Activated naive CD4-positive, alpha-beta T cell treated with anti-CD3 and anti-CD28 coated beads for 36 hours (primary cell): ENCODE measurements around the gene RTF1. TPM values are rescaled to one million over a fixed set of nuclear protein-coding genes. Genes with fewer than 3 reads are reported as not detected.
A peak's percentile ranks its signal among the peaks of the same experiment; 100 is the strongest.

ENCODE experiments used
- CTCF ChIA-PET: fragments of 350-600 bp; sonication (Branson Sonifier 250); formaldehyde crosslinking; loops from one replicate; lab custom pipeline; 2021; ENCODE audit warnings: antibody characterized with exemption; lab: Charles Lee
- DNase-seq: peaks from one replicate; pipeline ENCODE4 v3.0.0-alpha.2; 2020
- H3K27ac Mint-ChIP-seq: one replicate; pipeline ENCODE4 v1.8.0; 2021; ENCODE audit warnings: mild to moderate bottlenecking, mixed read lengths
- H3K27me3 Mint-ChIP-seq: one replicate; pipeline ENCODE4 v1.8.0; 2021; ENCODE audit warnings: low read depth, mixed read lengths
- H3K36me3 Mint-ChIP-seq: one replicate; pipeline ENCODE4 v1.8.0; 2021; ENCODE audit warnings: low read depth, mixed read lengths
- H3K4me1 Mint-ChIP-seq: one replicate; pipeline ENCODE4 v1.8.0; 2021; ENCODE audit warnings: low read depth, mixed read lengths
- H3K4me3 Mint-ChIP-seq: one replicate; pipeline ENCODE4 v1.8.0; 2021; ENCODE audit warnings: mild to moderate bottlenecking, moderate library complexity, mixed read lengths
- H3K9me3 Mint-ChIP-seq: one replicate; pipeline ENCODE4 v1.8.0; 2021; ENCODE audit warnings: mixed read lengths
- intact Hi-C: fragments of 100-400 bp; cut with micrococcal nuclease; formaldehyde crosslinking; loops from one replicate; pipeline ENCODE4 v1.15.1; 2023
- total RNA-seq, 2 experiments: library from RNA; stranded (reverse); gene quantifications; one replicate each; pipeline ENCODE4 v1.2.3, GENCODE V29; 2021

RTF1 gene
- total RNA-seq, 2 experiments from 2014 or later, result 18.7 to 19.5 TPM

DNA sequence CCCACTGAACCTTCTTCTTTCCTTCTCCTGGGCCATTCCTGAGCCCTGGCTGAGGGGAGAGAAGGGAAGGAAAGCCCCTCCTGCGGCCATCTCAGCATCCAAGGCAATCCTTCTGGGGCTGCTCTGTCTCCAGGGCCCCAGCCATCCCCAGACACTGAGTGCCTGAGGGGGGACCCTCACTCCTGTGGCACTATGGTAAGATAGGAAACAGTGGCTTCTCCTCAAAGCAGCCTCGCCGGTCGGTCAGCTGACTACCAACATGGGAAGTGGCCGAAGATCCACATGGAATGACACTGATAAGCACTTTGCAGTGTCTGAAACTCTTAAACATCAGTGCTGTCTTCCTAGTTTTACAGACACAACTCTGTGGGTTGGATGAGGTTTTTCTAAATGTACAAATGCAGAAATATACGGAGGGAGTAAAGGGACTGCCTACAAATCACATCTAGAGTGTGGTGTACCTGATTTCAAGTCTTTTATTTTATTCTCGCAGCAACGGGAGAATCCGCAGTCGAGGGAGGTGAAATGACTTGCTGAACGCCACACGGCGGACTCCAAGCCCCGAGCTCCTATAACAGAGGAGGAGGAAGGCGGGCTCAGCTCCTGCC is 75.8 kb downstream of the RTF1 start:
- intact Hi-C loops, result loop anchor here (1.0 to 5.0 kb wide), 9 partner anchors 9 to 445 kb away; partner anchors contain the start of genes NDUFAF1, NUSAP1, OIP5 and RPAP1
- CTCF ChIA-PET, result interaction anchor here (0.7 to 1.2 kb wide), 3 partner anchors 12 to 27 kb away, joined by 3 to 9 read pairs (median 4); no protein-coding TSS in a partner anchor
- H3K27ac Mint-ChIP-seq, result peak overlapping the region; percentile 3
- peak overlapping the region; percentile 55 for H3K4me3 Mint-ChIP-seq
- peaks cover 36% of the 10 kb centered on the region for H3K27me3 Mint-ChIP-seq
- no peaks in the 10 kb centered on the region for H3K36me3 Mint-ChIP-seq
- no peaks in the 10 kb centered on the region for H3K9me3 Mint-ChIP-seq
- DNase-seq, result no peak
- H3K4me1 Mint-ChIP-seq, result peaks cover 32% of the 10 kb centered on the region

DNA sequence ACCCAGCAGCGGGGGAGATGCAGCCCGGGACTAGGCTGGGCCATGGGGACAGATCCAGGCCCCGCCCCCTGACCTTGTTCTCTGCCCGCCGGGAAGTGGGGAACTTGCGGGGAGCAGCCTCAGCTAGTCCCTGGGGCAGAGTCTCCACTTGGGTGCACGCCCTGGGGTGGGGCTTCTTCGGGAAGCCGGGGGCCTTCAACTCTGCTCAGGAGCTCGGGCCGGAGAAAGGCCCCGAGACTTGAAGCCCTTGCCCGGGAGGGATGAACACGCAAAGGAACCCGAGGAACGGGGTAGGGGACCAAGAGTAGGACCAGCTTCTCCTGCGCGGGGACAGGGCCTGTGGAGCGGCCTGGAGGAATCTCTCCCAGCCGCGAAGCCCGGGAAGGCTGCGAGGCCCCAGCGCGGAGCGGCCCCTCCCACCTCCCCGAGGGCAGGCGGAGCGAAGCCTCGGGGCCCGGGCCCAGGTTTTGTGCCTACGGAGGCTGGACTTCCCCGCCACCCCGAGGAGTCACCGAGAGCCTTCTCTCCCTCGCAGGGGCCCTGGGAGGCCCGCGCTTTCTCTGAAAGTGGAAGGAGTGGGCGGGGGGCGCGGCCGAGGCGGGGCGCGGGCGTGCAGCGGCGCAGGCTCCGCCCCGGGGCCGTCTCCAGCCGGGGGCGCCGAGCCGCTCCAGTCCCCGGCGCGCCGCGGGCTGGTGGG is 76.5 kb downstream of the RTF1 start, which contains the start of gene ITPKA:
Gene ITPKA, plus strand, starts transcription at position 670 of the 697 bp plus-strand sequence. CDS start 54 bp downstream, outside the sequence.
- H3K27me3 Mint-ChIP-seq, result peaks cover 38% of the 10 kb centered on the region
- H3K4me1 Mint-ChIP-seq, result peaks cover 32% of the 10 kb centered on the region
- peak within 1 kb of the TSS; percentile 59 for H3K4me3 Mint-ChIP-seq
- peak; percentile 95 for DNase-seq
- no peaks in the 10 kb centered on the region for H3K9me3 Mint-ChIP-seq
- CTCF ChIA-PET, result interaction anchor here (0.7 to 1.2 kb wide), 3 partner anchors 12 to 28 kb away, joined by 3 to 9 read pairs (median 3); no protein-coding TSS in a partner anchor
- intact Hi-C loops, result loop anchor here (1.0 to 5.0 kb wide), 9 partner anchors 8 to 444 kb away; partner anchors contain the start of genes NDUFAF1, NUSAP1, OIP5 and RPAP1
- H3K36me3 Mint-ChIP-seq, result no peaks in the 10 kb centered on the region
- H3K27ac Mint-ChIP-seq, result peak within 1 kb of the TSS; percentile 3

DNA sequence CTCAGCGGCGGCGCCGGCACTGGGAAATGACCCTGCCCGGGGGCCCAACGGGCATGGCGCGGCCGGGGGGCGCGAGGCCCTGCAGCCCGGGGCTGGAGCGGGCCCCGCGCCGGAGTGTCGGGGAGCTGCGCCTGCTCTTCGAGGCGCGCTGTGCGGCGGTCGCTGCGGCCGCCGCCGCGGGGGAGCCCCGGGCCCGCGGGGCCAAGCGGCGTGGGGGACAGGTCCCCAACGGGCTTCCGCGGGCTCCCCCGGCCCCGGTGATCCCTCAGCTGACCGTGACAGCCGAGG is 77.0 kb downstream of the RTF1 start:
- intact Hi-C loops, result loop anchor here (1.0 to 5.0 kb wide), 9 partner anchors 7 to 443 kb away; partner anchors contain the start of genes NDUFAF1, NUSAP1, OIP5 and RPAP1
- no peaks in the 10 kb centered on the region for H3K9me3 Mint-ChIP-seq
- H3K4me1 Mint-ChIP-seq, result peaks cover 32% of the 10 kb centered on the region
- H3K27me3 Mint-ChIP-seq, result peaks cover 43% of the 10 kb centered on the region
- no peak for DNase-seq
- H3K36me3 Mint-ChIP-seq, result no peaks in the 10 kb centered on the region
- H3K4me3 Mint-ChIP-seq, result peak overlapping the region; percentile 59
- H3K27ac Mint-ChIP-seq, result no peak overlapping the region
- CTCF ChIA-PET, result interaction anchor here (1.1 kb wide), 1 partner anchor 28 kb away, joined by 3 read pairs; no protein-coding TSS in a partner anchor

DNA sequence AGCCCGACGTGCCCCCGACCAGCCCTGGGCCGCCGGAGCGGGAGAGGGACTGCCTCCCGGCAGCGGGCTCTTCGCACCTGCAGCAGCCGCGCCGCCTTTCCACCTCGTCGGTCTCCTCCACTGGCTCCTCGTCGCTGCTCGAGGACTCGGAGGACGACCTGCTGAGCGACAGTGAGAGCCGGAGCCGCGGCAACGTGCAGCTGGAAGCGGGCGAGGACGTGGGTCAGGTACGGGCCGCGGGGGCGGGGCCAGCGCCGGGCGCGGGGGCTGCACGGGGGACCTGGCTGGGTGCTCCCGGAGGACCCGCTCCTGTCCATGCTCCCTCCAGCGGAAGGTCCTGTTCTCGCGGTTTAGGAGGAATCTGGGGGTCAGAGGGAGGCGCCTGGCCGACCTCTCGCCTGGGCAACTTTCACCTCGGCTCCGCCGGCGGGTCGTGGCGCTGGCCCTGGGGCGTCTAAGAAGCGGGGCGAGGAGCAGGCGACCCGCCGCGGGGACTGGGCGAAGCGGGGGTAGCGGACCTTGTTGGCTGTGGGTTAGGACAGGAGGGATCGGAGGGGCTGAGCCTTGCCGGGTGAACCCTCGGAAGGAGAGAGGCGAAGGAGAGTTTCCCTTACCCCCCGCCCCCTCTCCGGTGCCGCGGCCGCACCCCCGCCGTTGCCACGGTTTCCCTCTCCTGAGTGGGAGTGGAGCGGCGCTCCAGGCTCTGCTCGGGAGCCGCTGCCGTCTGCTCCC is 77.5 kb downstream of the RTF1 start:
- DNase-seq, result peak; percentile 53
- no peak overlapping the region for H3K27ac Mint-ChIP-seq
- no peaks in the 10 kb centered on the region for H3K9me3 Mint-ChIP-seq
- H3K4me3 Mint-ChIP-seq, result peak overlapping the region; percentile 59
- CTCF ChIA-PET, result interaction anchor here (0.8 to 1.1 kb wide), 2 partner anchors 29 to 367 kb away, joined by 3 read pairs; no protein-coding TSS in a partner anchor
- H3K4me1 Mint-ChIP-seq, result peaks cover 32% of the 10 kb centered on the region
- H3K36me3 Mint-ChIP-seq, result no peaks in the 10 kb centered on the region
- H3K27me3 Mint-ChIP-seq, result peaks cover 48% of the 10 kb centered on the region
- intact Hi-C loops, result loop anchor here (5.0 kb wide), 4 partner anchors 63 to 443 kb away; partner anchors contain the start of genes NDUFAF1, RTF1 and TYRO3

DNA sequence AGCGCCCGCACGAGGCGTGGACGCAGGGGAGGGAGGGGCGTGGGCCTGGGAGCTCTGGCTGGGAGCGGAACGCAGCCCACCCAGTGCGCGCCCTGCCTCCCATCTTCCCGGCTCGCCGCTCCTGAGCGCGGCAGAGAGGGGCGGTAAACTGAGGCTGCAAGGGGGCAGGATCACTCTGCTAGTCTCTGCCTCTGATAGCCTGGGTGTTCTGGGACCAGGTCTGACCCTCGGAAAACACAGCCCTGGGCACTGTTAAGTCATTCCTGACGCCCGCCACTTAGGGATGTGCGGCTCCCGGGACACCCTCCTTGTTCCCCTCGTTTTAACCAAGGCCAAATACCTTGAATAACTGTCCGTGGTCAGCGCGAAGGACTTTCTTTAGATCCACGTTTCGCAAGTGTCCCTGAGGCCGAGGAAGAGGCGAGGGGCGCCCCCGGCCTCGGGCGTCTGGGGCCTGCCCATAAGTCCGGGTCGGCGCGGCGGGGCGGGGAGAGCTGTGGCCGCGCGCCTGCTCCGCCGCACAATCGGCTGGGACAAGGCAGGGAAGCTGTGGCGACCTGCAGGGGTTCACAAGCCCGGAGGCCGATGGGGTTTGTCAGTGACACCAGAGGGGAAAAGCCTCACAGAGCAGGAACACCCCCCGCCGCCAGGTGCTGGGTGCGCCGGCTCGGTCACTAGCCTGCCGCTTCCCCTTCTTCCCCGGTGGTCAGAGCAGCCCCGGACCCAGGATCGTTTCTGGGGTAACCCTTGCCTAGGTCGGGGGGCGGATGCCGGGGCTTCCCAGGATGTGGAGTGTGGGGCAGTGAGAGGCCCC is 78.2 kb downstream of the RTF1 start:
- Mint-ChIP-seq H3K4me1 (peaks cover 28% of the 10 kb centered on the region), H3K4me3 (peak overlapping the region; percentile 50), H3K9me3 (no peaks in the 10 kb centered on the region), H3K36me3 (no peaks in the 10 kb centered on the region), H3K27me3 (peaks cover 55% of the 10 kb centered on the region), H3K27ac (no peak overlapping the region)
- CTCF ChIA-PET, result interaction anchor here (0.7 to 0.8 kb wide), 2 partner anchors 12 to 366 kb away, joined by 3 read pairs; no protein-coding TSS in a partner anchor
- intact Hi-C loops, result loop anchor here (5.0 kb wide), 4 partner anchors 62 to 442 kb away; partner anchors contain the start of genes NDUFAF1, RTF1 and TYRO3
- DNase-seq, result peak; percentile 52

DNA sequence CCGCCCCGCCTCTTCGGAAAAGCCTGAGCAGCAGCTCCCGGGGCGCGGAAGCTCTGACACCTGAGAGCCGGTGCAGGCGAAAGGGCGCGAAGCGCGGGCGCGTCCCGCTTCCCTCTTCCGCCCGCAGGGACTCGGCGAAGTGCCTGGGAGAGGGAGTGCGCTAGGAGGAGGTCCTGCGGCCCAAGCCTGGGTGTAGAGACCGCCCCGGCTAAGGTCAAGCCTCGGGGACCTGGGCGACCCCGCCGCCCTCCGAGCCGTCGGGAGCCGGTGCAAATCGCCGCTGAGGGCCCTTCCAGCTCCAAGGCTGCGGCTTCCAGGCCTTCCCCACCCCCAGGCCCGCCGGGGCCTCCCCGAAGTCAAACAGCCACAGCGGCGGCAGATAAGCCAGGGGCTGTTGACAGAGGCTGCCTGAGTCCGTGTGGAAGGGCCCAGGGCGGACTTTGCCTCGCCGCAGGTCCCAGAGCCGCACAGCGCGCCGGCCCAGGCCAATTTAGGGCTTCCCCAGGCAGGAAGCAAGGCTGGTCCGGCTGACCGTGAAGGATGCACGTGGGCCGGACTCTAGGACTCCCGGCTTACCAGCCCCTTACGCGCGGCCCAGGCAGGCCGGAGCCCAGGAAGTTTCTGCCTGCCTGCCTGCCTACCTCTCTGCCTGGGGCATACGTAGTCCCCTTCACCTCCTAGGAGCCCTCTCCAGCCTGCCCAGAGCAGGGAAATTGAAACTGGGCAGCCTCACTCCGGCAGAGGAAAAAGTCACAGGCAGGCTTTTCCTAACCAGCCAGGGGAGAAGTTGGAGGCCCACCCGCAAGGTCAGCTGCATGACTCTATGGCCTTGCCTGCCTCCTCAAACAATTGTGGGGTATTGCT is 79.1 kb downstream of the RTF1 start:
- H3K27ac Mint-ChIP-seq, result no peak overlapping the region
- intact Hi-C loops, result no loop called here
- peaks cover 62% of the 10 kb centered on the region for H3K27me3 Mint-ChIP-seq
- no peaks in the 10 kb centered on the region for H3K36me3 Mint-ChIP-seq
- no peak overlapping the region for H3K4me3 Mint-ChIP-seq
- H3K4me1 Mint-ChIP-seq, result peaks cover 25% of the 10 kb centered on the region
- no peaks in the 10 kb centered on the region for H3K9me3 Mint-ChIP-seq
- CTCF ChIA-PET, result interaction anchor here (0.7 kb wide), 1 partner anchor 11 kb away, joined by 3 read pairs; no protein-coding TSS in a partner anchor
- no peak for DNase-seq

DNA sequence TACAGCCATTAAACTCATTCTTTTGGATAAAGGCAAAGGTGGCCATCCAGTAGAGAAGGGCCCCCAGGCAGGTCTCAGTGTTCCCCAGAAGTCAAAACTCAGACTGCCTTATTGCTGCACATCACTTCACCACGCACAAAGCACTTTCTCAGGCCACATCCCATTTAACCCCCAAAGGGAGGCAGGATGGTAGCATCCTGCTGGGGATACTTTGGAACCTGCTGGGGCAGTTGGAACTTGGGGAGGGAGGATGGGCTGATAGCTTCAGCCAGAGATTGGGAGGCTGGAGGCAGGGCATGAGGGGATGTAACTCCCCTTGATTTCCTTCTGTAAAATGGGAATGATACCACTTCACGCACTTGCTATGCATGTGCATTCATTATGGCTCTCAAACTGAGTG is 81.8 kb downstream of the RTF1 start:
- no peak for DNase-seq
- Mint-ChIP-seq H3K9me3 (no peaks in the 10 kb centered on the region), H3K27me3 (peaks cover 67% of the 10 kb centered on the region), H3K36me3 (no peaks in the 10 kb centered on the region), H3K27ac (no peak overlapping the region), H3K4me1 (peaks cover 24% of the 10 kb centered on the region), H3K4me3 (no peak overlapping the region)
- intact Hi-C loops, result no loop called here
- CTCF ChIA-PET, result no interaction called here

DNA sequence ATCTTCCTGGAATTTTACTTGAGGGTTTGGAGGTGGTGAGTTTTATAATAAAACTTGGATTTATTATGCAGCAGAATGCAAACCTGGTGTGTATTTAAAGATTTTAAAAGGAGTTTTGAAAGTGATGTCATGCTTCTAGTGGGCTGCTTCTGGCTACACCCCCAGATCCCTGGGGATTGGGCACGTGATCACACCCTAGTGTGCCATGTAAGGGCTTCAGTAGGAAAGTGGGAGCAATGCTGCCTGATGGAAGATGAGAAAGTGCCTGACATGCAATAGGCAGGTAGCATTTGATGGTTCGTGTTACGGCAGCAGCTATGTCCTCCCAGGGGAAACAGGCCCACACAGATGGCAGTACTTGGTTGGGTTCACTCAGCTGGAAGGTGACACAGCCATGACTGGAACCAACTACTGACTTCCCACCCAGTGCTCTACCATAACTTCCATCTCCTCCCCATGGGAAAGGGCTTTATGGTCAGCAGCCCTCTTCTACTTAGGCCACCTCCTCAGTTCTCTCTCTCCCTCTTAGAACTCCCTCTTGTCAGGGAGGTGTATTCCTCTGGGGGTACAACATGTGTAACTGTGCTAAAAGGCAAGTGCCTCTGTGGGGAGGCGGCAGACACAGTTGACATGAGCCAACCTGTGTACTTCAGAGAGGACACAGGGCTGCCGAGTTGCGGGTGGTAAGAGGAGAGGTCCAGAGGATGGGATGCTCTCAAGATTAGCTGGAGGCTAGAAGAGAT is 82.4 kb downstream of the RTF1 start:
- intact Hi-C loops, result no loop called here
- Mint-ChIP-seq H3K4me3 (no peak overlapping the region), H3K27me3 (peaks cover 70% of the 10 kb centered on the region), H3K36me3 (no peaks in the 10 kb centered on the region), H3K27ac (no peak overlapping the region), H3K4me1 (peaks cover 24% of the 10 kb centered on the region), H3K9me3 (no peaks in the 10 kb centered on the region)
- DNase-seq, result no peak
- CTCF ChIA-PET, result interaction anchor here (0.7 to 0.9 kb wide), 2 partner anchors 34 to 498 kb away, joined by 3 to 5 read pairs; no protein-coding TSS in a partner anchor

DNA sequence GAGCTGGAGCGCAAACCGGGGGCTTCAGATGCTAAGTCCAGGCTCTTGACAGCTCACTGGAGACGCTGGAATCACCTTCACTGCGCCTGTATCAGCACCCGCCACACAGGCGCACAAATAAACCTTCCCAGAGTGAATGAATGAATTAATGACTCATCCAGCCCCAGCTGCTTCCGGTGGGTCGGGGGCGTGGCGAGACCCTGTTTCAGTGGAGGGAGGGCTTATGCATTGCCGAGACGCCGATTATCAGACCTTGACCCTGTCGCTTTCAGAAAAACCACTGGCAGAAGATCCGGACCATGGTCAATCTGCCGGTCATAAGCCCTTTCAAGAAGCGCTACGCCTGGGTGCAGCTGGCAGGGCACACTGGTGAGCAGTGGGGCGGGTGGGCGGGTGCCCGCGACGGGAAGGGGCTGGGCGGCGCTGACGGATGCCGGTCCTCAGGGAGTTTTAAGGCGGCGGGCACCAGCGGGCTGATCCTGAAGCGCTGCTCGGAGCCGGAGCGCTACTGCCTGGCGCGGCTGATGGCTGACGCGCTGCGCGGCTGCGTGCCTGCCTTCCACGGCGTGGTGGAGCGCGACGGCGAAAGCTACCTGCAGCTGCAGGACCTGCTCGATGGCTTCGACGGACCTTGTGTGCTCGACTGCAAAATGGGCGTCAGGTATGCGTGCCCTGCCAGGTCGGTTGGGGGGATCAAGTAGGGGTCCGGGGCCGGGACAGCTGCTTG is 84.5 kb downstream of the RTF1 start:
- Mint-ChIP-seq H3K4me1 (peaks cover 21% of the 10 kb centered on the region), H3K27ac (no peak overlapping the region), H3K27me3 (peaks cover 69% of the 10 kb centered on the region), H3K9me3 (no peaks in the 10 kb centered on the region), H3K4me3 (peak overlapping the region; percentile 63), H3K36me3 (no peaks in the 10 kb centered on the region)
- CTCF ChIA-PET, result interaction anchor here (0.6 to 3.0 kb wide), 3 partner anchors 36 to 308 kb away, joined by 3 to 15 read pairs (median 5); no protein-coding TSS in a partner anchor
- intact Hi-C loops, result loop anchor here (1.0 kb wide), 1 partner anchor 8 kb away; the partner anchor contains the start of gene ITPKA
- peak; percentile 54 for DNase-seq
